Activated CD8-positive, alpha-beta T cell treated with anti-CD3 and anti-CD28 coated beads for 36 hours (primary cell): Measurements from ENCODE around the gene POLD1. TPM values are rescaled to one million over a fixed set of nuclear protein-coding genes. Genes with fewer than 3 reads are reported as not detected.

Experiments used
- ATAC-seq: fragments of 200-7000 bp; cut with Tn5 transposase; one replicate; pipeline ENCODE4 v1.10.0; 2021; ENCODE audit warnings: mild to moderate bottlenecking, moderate library complexity
- CTCF ChIA-PET: fragments of 350-600 bp; sonication (Branson Sonifier 250); formaldehyde crosslinking; loops from one replicate; lab custom pipeline; 2021; ENCODE audit warnings: antibody characterized with exemption; lab: Charles Lee
- POLR2A ChIA-PET: fragments of 350-600 bp; sonication (Branson Sonifier 250); formaldehyde crosslinking; loops from one replicate; lab custom pipeline; 2021; ENCODE audit warnings: antibody characterized with exemption; lab: Charles Lee
- DNase-seq: peaks from one replicate; pipeline ENCODE4 v3.0.0-alpha.2; 2020
- H3K27ac Mint-ChIP-seq: one replicate; pipeline ENCODE4 v1.8.0; 2021; ENCODE audit warnings: mild to moderate bottlenecking, mixed read lengths
- H3K27me3 Mint-ChIP-seq: one replicate; pipeline ENCODE4 v1.8.0; 2021; ENCODE audit warnings: mixed read lengths
- H3K36me3 Mint-ChIP-seq: one replicate; pipeline ENCODE4 v1.8.0; 2021; ENCODE audit warnings: low read depth, mixed read lengths
- H3K4me1 Mint-ChIP-seq: one replicate; pipeline ENCODE4 v1.8.0; 2021; ENCODE audit warnings: low read depth, mixed read lengths
- H3K4me3 Mint-ChIP-seq: one replicate; pipeline ENCODE4 v1.8.0; 2021; ENCODE audit warnings: mild to moderate bottlenecking, moderate library complexity, mixed read lengths
- H3K9me3 Mint-ChIP-seq: one replicate; pipeline ENCODE4 v1.8.0; 2021; ENCODE audit warnings: mixed read lengths
- intact Hi-C: fragments of 100-400 bp; cut with micrococcal nuclease; formaldehyde crosslinking; loops from one replicate; pipeline ENCODE4 v1.10.0; 2022
- total RNA-seq, 2 experiments: library from RNA; stranded (reverse); gene quantifications; one replicate each; pipeline ENCODE4 v1.2.3, GENCODE V29; 2021
- TF ChIP-seq, protein P1 (sequence below): fragments of 200-600 bp; IDR thresholded peaks from one replicate; pipeline ENCODE4 v1.8.0; 2022; ENCODE audit warnings: antibody characterized with exemption, mild to moderate bottlenecking

The POLD1 gene
- total RNA-seq, 2 experiments from 2014 or later, result 214 to 215 TPM

- H3K4me3 Mint-ChIP-seq, result no peak overlapping the region
- ATAC-seq (no peak), DNase-seq (no peak)
- no peak overlapping the region for H3K27ac Mint-ChIP-seq
- H3K27me3 Mint-ChIP-seq, result peaks cover 28% of the 10 kb centered on the region
- ChIA-PET CTCF (no interaction called here), POLR2A (no interaction called here)
- no peaks in the 10 kb centered on the region for H3K9me3 Mint-ChIP-seq
- TF ChIP-seq, protein P1, sequence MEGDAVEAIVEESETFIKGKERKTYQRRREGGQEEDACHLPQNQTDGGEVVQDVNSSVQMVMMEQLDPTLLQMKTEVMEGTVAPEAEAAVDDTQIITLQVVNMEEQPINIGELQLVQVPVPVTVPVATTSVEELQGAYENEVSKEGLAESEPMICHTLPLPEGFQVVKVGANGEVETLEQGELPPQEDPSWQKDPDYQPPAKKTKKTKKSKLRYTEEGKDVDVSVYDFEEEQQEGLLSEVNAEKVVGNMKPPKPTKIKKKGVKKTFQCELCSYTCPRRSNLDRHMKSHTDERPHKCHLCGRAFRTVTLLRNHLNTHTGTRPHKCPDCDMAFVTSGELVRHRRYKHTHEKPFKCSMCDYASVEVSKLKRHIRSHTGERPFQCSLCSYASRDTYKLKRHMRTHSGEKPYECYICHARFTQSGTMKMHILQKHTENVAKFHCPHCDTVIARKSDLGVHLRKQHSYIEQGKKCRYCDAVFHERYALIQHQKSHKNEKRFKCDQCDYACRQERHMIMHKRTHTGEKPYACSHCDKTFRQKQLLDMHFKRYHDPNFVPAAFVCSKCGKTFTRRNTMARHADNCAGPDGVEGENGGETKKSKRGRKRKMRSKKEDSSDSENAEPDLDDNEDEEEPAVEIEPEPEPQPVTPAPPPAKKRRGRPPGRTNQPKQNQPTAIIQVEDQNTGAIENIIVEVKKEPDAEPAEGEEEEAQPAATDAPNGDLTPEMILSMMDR, result no peak
- intact Hi-C loops, result no loop called here
- H3K4me1 Mint-ChIP-seq, result peaks cover 15% of the 10 kb centered on the region
- H3K36me3 Mint-ChIP-seq, result no peaks in the 10 kb centered on the region
Observed at GRCh38 chr19:50459067-50459456, 74.9 kb downstream of the POLD1 start.

DNA sequence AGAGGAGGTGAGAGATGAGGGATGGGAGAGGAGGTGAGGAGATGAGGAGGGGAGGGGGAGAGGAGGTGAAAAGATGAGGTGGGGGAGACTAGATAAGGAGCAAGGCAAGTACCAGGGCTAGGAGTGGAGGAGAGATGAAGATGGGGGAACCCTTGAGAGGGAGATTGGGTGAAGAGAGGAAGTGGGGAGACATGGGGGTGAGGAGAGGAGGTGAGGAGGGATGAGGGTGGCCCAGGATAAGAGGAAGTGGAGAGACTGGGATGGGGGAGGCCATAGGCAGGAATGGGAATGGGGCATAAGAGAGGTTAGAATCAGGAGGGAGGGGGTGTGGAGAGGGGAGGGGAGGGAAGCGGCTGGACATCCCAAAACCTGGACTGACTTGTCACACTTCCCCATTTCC, 75.5 kb downstream of the POLD1 start:
- Mint-ChIP-seq H3K27me3 (peaks cover 28% of the 10 kb centered on the region), H3K27ac (no peak overlapping the region), H3K4me1 (peaks cover 15% of the 10 kb centered on the region), H3K36me3 (no peaks in the 10 kb centered on the region), H3K9me3 (no peaks in the 10 kb centered on the region), H3K4me3 (no peak overlapping the region)
- ChIA-PET POLR2A (no interaction called here), CTCF (interaction anchor here (0.9 to 3.8 kb wide), 5 partner anchors 12 to 264 kb away, joined by 3 to 42 read pairs (median 4); no protein-coding TSS in a partner anchor)
- DNase-seq, result no peak
- ATAC-seq, result no peak
- TF ChIP-seq, protein P1, result no peak
- intact Hi-C loops, result no loop called here

DNA sequence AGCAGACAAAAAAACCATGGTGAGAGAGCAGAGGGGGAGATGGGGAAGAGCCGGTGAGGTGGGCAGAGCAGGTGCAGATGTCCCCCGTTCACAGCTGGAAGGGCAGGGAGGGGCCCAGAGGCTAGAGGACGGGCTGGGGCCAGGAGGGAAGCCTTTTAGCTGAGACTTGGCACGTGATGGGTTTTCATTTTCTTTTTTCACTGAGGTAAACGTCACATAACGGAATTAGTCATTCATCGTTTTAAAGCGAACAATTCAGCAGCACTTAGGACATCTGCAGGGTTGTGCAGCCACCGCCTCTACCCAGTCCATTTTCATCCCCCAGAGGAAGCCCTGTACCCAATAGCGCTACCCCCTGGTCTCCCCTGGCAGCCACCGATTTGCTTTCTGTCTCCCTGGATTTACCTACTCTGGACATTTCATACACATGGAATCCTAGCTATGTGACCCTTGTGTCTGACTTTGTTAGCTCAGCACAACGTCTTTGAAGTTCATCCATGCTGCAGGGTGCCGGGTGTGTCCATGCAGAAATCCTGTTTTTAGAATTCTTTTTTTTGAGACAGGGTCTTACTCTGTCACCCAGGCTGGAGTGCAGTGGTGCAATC, 76.1 kb downstream of the POLD1 start:
- no peaks in the 10 kb centered on the region for H3K36me3 Mint-ChIP-seq
- ATAC-seq (peak; percentile 71), DNase-seq (peak; percentile 45)
- H3K4me1 Mint-ChIP-seq, result peaks cover 15% of the 10 kb centered on the region
- H3K27me3 Mint-ChIP-seq, result peaks cover 28% of the 10 kb centered on the region
- intact Hi-C loops, result no loop called here
- POLR2A ChIA-PET, result interaction anchor here (1.1 kb wide), 1 partner anchor 84 kb away, joined by 4 read pairs; the partner anchor contains the start of gene NR1H2
- CTCF ChIA-PET, result interaction anchor here (0.7 to 3.8 kb wide), 26 partner anchors 9 to 312 kb away, joined by 3 to 42 read pairs (median 4); partner anchors contain the start of gene NAPSA
- H3K4me3 Mint-ChIP-seq, result no peak overlapping the region
- H3K9me3 Mint-ChIP-seq, result no peaks in the 10 kb centered on the region
- TF ChIP-seq, protein P1, result no peak
- no peak overlapping the region for H3K27ac Mint-ChIP-seq

DNA sequence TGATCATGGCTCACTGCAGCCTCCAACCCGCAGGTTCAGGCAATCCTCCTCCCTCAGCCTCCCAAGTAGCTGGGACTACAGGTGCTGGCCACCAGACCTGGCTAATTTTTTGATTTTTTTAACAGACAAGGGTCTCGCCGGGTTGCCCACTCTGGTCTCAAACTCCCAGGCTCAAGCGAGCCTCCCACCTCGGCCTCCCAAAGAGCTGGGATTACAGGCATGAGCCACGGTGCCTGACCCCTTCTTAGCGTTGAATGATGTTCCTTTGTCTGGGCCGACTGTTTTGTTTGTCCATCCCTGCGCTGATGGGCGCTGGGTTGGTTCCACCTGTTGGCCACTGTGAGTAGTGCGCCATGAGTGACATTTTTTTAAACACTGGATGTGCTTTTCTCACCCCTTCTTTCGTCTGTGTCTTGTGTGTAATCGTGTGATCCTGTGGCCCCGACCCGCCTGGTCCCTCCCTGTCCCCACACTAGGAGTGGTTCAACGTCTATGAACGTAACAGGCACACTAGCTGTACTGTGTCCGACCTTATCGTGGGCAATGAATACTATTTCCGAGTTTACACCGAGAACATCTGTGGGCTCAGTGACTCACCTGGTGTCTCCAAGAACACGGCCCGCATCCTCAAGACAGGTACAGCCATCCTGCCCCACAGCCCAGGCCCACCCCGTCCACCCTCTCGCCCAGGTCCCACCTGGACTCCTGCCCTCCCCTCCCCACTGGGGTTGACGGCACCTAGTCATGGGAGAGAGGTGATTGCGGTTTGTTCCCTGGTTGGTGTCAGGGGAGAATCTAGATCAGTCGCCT, 77.1 kb downstream of the POLD1 start:
- H3K4me3 Mint-ChIP-seq, result no peak overlapping the region

More for the DNA sequence above, 77.1 kb downstream of the POLD1 start:
- ChIA-PET CTCF (interaction anchor here (0.9 to 3.8 kb wide), 24 partner anchors 8 to 313 kb away, joined by 3 to 42 read pairs (median 4); partner anchors contain the start of gene NAPSA), POLR2A (interaction anchor here (1.1 kb wide), 1 partner anchor 85 kb away, joined by 4 read pairs; the partner anchor contains the start of gene NR1H2)
- DNase-seq, result peak; percentile 80
- H3K27me3 Mint-ChIP-seq, result peaks cover 28% of the 10 kb centered on the region
- H3K9me3 Mint-ChIP-seq, result no peaks in the 10 kb centered on the region
- no peak overlapping the region for H3K27ac Mint-ChIP-seq
- intact Hi-C loops, result loop anchor here (1.0 kb wide), 1 partner anchor 104 kb away; no protein-coding TSS in a partner anchor
- ATAC-seq, result peak; percentile 88
- H3K4me1 Mint-ChIP-seq, result peaks cover 15% of the 10 kb centered on the region
- no peaks in the 10 kb centered on the region for H3K36me3 Mint-ChIP-seq
- TF ChIP-seq, protein P1, result peak; percentile 86
